ENCODE data around the gene LRRTM4. TPM values are rescaled to one million over a fixed set of nuclear protein-coding genes. Genes with fewer than 3 reads are reported as not detected.

The LRRTM4 gene
- polyA plus RNA-seq, 1 experiment, result not detected

DNA sequence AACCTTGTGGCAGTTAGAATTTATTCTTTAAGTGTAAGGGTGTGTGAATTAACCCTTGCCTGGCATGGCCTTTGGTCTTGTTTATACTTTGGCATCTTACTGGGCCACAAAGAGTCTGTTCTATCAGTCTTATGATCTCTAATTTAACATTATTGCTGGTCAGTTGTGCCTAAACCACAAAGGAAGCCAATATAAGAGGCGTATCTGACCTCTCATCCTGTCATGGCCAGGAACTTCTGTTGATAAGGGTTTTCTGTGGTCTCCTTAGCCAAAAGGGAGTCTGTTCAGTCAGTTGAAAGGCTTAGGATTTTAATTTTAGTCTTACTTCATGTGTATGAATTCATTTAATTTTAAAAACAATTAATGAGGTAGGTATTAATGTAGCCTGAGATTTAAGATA, 127.2 kb downstream of the LRRTM4 start:
- ChIA-PET CTCF (no interaction called here), POLR2A (no interaction called here)
- no peak overlapping the region for H3K4me3 ChIP-seq (ENCODE audit: low read depth, low read length)
- TF ChIP-seq, protein P1, sequence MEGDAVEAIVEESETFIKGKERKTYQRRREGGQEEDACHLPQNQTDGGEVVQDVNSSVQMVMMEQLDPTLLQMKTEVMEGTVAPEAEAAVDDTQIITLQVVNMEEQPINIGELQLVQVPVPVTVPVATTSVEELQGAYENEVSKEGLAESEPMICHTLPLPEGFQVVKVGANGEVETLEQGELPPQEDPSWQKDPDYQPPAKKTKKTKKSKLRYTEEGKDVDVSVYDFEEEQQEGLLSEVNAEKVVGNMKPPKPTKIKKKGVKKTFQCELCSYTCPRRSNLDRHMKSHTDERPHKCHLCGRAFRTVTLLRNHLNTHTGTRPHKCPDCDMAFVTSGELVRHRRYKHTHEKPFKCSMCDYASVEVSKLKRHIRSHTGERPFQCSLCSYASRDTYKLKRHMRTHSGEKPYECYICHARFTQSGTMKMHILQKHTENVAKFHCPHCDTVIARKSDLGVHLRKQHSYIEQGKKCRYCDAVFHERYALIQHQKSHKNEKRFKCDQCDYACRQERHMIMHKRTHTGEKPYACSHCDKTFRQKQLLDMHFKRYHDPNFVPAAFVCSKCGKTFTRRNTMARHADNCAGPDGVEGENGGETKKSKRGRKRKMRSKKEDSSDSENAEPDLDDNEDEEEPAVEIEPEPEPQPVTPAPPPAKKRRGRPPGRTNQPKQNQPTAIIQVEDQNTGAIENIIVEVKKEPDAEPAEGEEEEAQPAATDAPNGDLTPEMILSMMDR (IDR thresholded peaks at IDR 0.05; ENCODE audit: insufficient read depth, low read depth, low read length), result no peak
- DNase-seq (ENCODE audit: low read depth), result no peak
- no peaks in the 10 kb centered on the region for H3K36me3 ChIP-seq (ENCODE audit: control insufficient read depth, insufficient read depth, low read length)
- H3K27me3 ChIP-seq (ENCODE audit: control insufficient read depth, insufficient read depth, low read length), result no peaks in the 10 kb centered on the region

DNA sequence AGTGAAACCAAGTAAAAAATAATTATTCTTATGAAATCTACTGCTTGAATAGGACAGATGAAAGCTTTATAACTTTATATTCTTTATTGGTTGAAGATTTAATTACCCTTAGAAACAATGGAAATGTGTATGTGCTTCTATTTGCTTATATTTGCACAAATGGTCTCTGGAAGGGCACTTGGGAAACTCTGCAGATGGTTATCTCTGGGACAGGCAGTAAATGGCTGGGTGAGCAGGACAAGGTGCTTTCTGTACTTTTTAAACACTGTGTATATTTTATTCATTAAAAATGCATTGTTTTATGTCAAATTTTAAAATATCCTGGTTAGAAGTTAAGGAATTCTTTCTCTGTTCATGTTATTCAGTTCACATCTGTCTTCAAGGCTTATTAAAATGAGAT, 131.1 kb downstream of the LRRTM4 start:
- ChIA-PET POLR2A (no interaction called here), CTCF (interaction anchor here (0.6 kb wide), 1 partner anchor 20 kb away, joined by 3 read pairs; no protein-coding TSS in a partner anchor)
- H3K27me3 ChIP-seq (ENCODE audit: control insufficient read depth, insufficient read depth, low read length), result no peaks in the 10 kb centered on the region
- no peak for DNase-seq (ENCODE audit: low read depth)
- TF ChIP-seq, protein P1 (IDR thresholded peaks at IDR 0.05; ENCODE audit: insufficient read depth, low read depth, low read length), result no peak
- no peaks in the 10 kb centered on the region for H3K36me3 ChIP-seq (ENCODE audit: control insufficient read depth, insufficient read depth, low read length)
- H3K4me3 ChIP-seq (ENCODE audit: low read depth, low read length), result no peak overlapping the region

DNA sequence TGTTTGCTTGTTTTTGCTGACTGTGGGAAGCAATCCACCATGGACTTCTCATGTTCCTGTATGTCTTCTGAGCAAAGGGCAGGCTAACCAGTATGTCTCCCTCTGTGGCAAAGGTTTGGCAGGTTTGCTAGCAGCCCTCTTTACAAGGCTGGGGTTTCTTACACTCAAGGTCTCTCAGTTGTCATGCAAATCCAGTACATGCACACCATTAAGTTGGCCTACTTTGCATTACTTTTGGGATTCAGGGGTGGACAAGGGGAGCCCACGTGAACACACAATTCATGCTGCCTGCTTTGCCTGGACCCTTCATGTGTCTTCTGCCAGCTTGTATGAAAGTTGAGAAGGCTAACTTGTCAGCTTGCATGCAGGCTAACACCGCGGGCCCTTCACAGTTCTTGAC, 134.9 kb downstream of the LRRTM4 start:
- H3K4me3 ChIP-seq (ENCODE audit: low read depth, low read length), result no peak overlapping the region
- DNase-seq (ENCODE audit: low read depth), result no peak
- H3K27me3 ChIP-seq (ENCODE audit: control insufficient read depth, insufficient read depth, low read length), result no peaks in the 10 kb centered on the region
- ChIA-PET POLR2A (no interaction called here), CTCF (no interaction called here)
- H3K36me3 ChIP-seq (ENCODE audit: control insufficient read depth, insufficient read depth, low read length), result no peaks in the 10 kb centered on the region
- TF ChIP-seq, protein P1 (IDR thresholded peaks at IDR 0.05; ENCODE audit: insufficient read depth, low read depth, low read length), result no peak

DNA sequence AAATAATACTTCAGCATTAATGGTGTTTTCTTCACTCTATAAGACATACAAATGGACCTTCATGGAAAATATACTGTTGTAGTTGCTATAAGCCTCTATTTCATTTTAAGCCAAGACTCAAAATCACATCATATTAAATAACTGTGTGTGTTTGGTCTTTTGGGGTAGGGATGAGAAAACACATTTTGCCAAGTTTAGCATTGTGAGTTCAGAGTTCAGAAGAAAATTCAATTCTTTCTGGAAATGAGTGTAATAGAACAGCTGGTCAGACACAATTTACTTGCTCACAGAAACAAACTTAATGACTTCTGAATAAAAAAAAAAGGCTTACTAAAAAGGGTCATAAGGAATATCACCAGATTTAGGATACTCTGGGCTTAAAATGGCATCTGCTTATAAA, 149.5 kb downstream of the LRRTM4 start:
- no peak for DNase-seq (ENCODE audit: low read depth)
- Histone ChIP-seq H3K36me3 (ENCODE audit: control insufficient read depth, insufficient read depth, low read length) (no peaks in the 10 kb centered on the region), H3K27me3 (ENCODE audit: control insufficient read depth, insufficient read depth, low read length) (no peaks in the 10 kb centered on the region), H3K4me3 (ENCODE audit: low read depth, low read length) (no peak overlapping the region)
- ChIA-PET POLR2A (no interaction called here), CTCF (no interaction called here)
- TF ChIP-seq, protein P1 (IDR thresholded peaks at IDR 0.05; ENCODE audit: insufficient read depth, low read depth, low read length), result no peak

DNA sequence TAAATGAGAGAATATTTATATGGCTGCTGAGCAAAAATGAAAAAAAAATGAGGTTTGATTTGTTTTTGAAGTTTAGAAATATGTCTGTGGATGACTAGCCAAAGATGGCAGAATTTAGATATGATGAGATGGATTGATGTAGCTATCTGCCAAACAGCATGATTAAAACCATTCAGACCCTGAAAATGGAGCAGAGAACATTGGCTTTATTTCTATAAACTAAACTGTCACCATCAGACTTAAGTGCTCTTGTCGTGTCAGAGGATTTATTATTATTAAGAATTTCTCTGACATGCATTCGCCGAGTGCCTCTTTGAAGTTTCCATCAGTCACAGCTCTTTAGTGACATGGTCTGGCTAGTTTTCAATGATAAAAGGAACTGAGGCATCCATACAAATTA, 151.7 kb downstream of the LRRTM4 start:
- H3K27me3 ChIP-seq (ENCODE audit: control insufficient read depth, insufficient read depth, low read length), result no peaks in the 10 kb centered on the region
- no peak for DNase-seq (ENCODE audit: low read depth)
- ChIA-PET CTCF (no interaction called here), POLR2A (no interaction called here)
- H3K36me3 ChIP-seq (ENCODE audit: control insufficient read depth, insufficient read depth, low read length), result no peaks in the 10 kb centered on the region
- TF ChIP-seq, protein P1 (IDR thresholded peaks at IDR 0.05; ENCODE audit: insufficient read depth, low read depth, low read length), result no peak
- no peak overlapping the region for H3K4me3 ChIP-seq (ENCODE audit: low read depth, low read length)

Data from BJ (cell line).